Activated naive CD8-positive, alpha-beta T cell (primary cell): ENCODE results near the gene GPD1L.
"Not testable (repeated sequence)": the region's sequence is repeated elsewhere in the genome, so short reads cannot be mapped to it uniquely, and the experiment has no call there.

Source experiments
- H3K27ac Mint-ChIP-seq: one replicate; pipeline ENCODE4 v1.8.0; 2021; ENCODE audit warnings: mixed read lengths
- H3K27me3 Mint-ChIP-seq: one replicate; pipeline ENCODE4 v1.8.0; 2021; ENCODE audit warnings: mixed read lengths
- H3K36me3 Mint-ChIP-seq: one replicate; pipeline ENCODE4 v1.8.0; 2021; ENCODE audit warnings: mixed read lengths
- H3K4me1 Mint-ChIP-seq: one replicate; pipeline ENCODE4 v1.8.0; 2021; ENCODE audit warnings: low read depth, mixed read lengths
- H3K4me3 Mint-ChIP-seq: one replicate; pipeline ENCODE4 v1.8.0; 2021; ENCODE audit warnings: mild to moderate bottlenecking, mixed read lengths
- H3K9me3 Mint-ChIP-seq: one replicate; pipeline ENCODE4 v1.8.0; 2021; ENCODE audit warnings: low read depth, mixed read lengths

The GPD1L gene

DNA sequence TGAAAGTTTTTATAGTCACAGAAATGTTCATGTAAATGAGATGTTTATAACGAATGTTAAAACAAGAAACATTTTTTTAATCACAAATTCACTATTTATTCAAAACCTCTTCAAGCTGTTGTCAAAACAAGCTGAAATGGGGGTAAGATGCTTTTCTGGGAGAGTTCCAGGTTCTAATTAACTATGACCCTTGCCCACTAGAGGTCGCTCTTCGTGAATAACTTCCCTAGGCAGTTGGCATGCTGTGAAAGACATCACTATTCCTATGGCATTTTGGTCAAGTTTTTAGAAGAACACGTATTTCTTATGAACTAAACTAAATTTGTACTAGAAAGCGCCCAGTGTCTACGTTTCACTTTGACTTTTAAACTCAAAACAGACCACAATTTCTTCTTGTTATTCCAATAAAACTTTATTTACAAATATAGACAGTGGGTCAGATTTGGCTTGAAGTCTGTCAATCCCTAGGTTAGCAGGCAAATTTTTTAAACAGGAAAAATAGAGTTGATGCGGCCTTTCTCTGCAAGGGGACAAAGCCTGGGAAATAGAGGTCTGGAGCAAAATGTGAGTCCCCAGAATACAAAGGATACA is 69.3 kb downstream of the GPD1L start:
- no peaks in the 10 kb centered on the region for H3K27me3 Mint-ChIP-seq
- peaks cover 11% of the 10 kb centered on the region for H3K9me3 Mint-ChIP-seq
- H3K36me3 Mint-ChIP-seq: peaks cover 10% of the 10 kb centered on the region
- peaks cover 10% of the 10 kb centered on the region for H3K4me1 Mint-ChIP-seq
- H3K4me3 Mint-ChIP-seq: no peak overlapping the region
- H3K27ac Mint-ChIP-seq: no peak overlapping the region

DNA sequence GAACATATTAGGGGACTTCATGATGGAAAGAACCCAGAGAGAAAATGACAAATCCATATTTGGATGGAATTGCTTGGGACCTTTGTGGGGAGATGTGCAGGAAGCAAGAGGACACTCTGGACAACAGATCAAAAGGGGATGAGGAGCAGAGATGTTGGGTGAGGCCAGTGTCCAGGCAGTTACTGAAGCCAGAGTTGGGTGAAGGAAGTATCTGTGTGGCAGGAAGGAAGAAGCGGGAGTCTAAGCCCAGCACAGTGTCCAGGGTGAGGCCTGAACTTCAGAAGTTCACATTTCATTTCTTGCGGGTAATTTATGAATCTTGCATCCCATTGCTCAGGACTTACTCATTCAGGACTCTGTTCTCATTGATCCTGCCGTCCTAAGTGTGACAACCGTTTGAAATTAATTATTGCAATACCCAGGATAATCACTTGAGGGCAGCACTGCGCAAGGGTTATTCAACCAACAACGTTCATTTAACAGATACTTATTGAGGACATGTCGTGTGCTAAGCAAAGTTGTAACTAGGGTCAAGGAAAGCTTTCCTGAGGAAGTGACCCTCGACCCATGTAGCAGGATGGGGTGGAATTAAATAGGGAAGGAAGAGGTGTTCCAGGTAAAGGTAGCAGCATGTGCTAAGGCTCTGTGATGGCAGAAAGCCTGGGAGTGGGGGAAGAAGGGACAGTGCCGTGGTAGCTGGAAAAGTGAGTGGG is 70.7 kb downstream of the GPD1L start:
- peaks cover 4% of the 10 kb centered on the region for H3K36me3 Mint-ChIP-seq
- H3K4me1 Mint-ChIP-seq: peaks cover 10% of the 10 kb centered on the region
- H3K9me3 Mint-ChIP-seq: peaks cover 5% of the 10 kb centered on the region
- H3K27me3 Mint-ChIP-seq: no peaks in the 10 kb centered on the region
- peak overlapping the region; percentile 21 for H3K4me3 Mint-ChIP-seq
- peak overlapping the region; percentile 47 for H3K27ac Mint-ChIP-seq

DNA sequence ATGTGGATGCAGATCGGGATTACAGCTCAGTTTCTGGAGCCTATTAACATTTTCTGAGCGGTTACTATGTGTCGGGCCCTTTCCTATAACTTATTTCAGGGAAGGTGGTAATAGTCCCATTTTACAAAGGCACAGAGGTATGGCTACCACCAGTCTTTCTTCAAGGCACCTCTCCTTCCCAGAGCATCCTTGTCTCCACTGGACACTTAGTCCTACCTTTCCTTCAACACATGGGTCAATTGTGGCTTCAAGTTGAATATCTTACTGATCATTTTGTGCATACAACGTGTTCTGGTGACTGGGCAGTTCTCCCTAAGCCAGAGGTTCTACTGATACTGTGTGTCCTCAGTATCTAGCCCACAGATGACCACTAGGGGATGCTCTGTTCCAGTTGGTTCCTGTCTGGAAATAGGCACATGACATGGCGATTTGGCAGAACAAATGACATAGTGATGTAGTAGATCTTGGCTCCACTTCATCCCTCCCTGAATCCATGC is 71.3 kb downstream of the GPD1L start:
- Mint-ChIP-seq H3K4me3 (peak overlapping the region; percentile 39), H3K36me3 (no peaks in the 10 kb centered on the region), H3K27ac (no peak overlapping the region), H3K27me3 (no peaks in the 10 kb centered on the region), H3K4me1 (peaks cover 10% of the 10 kb centered on the region), H3K9me3 (no peaks in the 10 kb centered on the region)

- Mint-ChIP-seq H3K9me3 (no peaks in the 10 kb centered on the region), H3K27me3 (peaks cover 2% of the 10 kb centered on the region), H3K27ac (no peak overlapping the region), H3K4me1 (peaks cover 10% of the 10 kb centered on the region), H3K36me3 (no peaks in the 10 kb centered on the region), H3K4me3 (no peak overlapping the region)
Observed at GRCh38 chr3:32180141-32180784, 73.8 kb downstream of the GPD1L start.

GRCh38 chr3:32181365-32181764 is 74.9 kb downstream of the GPD1L start:
- H3K4me1 Mint-ChIP-seq: peaks cover 10% of the 10 kb centered on the region

DNA sequence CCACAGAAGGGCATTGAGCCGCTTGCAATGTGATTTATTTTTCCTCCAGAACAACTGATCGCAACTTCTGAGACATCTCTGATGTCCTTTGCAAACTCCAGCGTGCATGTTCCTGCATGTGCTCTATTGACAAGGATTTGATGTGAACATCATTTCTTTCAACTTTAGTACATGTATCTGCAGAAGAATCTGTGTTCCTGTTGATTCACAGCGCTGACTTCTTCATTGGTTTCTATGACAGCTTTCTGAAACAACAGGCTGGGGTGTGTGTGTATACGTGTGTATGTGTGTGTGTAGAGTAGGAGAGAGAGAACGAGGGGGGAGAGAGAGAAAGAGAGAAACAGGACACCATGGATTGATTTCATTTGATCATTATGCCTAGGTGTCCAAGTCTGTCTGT is 75.4 kb downstream of the GPD1L start:
- Mint-ChIP-seq H3K27ac (no peak overlapping the region), H3K27me3 (peaks cover 2% of the 10 kb centered on the region), H3K4me1 (peaks cover 10% of the 10 kb centered on the region), H3K4me3 (no peak overlapping the region), H3K36me3 (no peaks in the 10 kb centered on the region), H3K9me3 (no peaks in the 10 kb centered on the region)

More at GRCh38 chr3:32181365-32181764, 74.9 kb downstream of the GPD1L start:
- Mint-ChIP-seq H3K9me3 (no peaks in the 10 kb centered on the region), H3K36me3 (no peaks in the 10 kb centered on the region), H3K27me3 (peaks cover 2% of the 10 kb centered on the region), H3K27ac (no peak overlapping the region), H3K4me3 (no peak overlapping the region)

- H3K36me3 Mint-ChIP-seq: no peaks in the 10 kb centered on the region
- H3K27me3 Mint-ChIP-seq: peaks cover 6% of the 10 kb centered on the region
- H3K27ac Mint-ChIP-seq: no peak overlapping the region
- H3K4me1 Mint-ChIP-seq: no peaks in the 10 kb centered on the region
- no peak overlapping the region for H3K4me3 Mint-ChIP-seq
- no peaks in the 10 kb centered on the region for H3K9me3 Mint-ChIP-seq
Observed at GRCh38 chr3:32184187-32184730, 77.8 kb downstream of the GPD1L start.

DNA sequence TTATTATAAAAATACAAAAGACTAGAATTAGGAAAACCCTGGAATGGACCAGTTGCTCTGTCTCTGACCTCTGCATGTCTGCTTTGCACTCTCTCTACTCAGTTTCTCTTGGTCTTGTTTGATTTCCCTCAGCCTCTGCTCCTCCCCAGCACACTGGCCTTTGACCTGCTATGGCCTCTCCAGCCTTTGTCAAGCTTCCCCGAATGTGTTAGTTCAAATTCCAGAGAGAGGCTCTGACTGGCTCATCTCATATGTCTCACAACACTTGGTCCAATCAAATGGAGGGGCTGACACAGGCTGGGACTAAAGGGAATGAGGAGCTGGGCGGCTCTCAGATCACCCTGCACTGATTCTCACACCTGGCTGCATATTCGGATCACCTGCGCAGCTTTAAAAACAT is 79.7 kb downstream of the GPD1L start:
- H3K27ac Mint-ChIP-seq: no peak overlapping the region
- no peaks in the 10 kb centered on the region for H3K36me3 Mint-ChIP-seq
- H3K4me1 Mint-ChIP-seq: no peaks in the 10 kb centered on the region
- H3K4me3 Mint-ChIP-seq: no peak overlapping the region
- H3K27me3 Mint-ChIP-seq: peaks cover 9% of the 10 kb centered on the region
- H3K9me3 Mint-ChIP-seq: no peaks in the 10 kb centered on the region

DNA sequence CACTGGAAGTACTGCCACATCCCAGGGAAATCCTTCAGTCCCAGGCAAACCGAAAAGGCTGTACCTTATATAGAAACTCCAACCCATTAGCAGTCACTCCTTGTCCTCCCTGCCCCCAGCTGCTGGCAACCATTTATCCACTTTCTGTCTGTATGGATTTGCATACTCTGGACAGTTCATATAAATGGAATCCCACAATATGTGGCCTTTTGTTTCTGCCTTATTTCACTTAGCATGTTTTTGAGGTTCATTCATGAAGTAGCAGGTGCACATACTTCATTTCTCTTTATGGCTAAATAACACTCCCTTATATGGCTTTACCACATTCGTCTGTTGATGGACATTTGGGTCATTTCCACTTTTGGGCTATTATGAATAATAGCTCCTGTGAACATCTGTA is 80.5 kb downstream of the GPD1L start:
- H3K4me3 Mint-ChIP-seq: no peak overlapping the region
- H3K4me1 Mint-ChIP-seq: no peaks in the 10 kb centered on the region
- H3K36me3 Mint-ChIP-seq: no peaks in the 10 kb centered on the region
- no peak overlapping the region for H3K27ac Mint-ChIP-seq
- peaks cover 10% of the 10 kb centered on the region for H3K27me3 Mint-ChIP-seq
- H3K9me3 Mint-ChIP-seq: no peaks in the 10 kb centered on the region

DNA sequence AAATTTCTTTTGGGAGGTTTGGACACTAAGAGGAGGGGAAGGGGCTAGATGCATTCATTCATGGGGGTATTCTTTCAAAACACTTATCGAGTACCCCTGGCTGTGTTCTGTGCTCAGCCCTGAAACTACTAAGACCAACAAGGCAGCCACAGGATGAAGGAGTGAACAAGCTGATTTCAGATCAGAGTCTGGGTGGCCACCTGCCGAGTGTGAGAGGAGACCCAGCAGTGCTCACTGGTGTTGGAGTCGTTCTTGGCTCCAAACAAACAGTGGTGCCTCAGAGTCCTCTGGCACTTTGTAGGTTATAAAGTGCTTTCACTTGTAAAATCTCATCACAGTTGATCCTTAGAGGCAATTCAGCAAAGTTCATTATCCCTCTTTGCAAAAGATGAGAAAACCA is 83.3 kb downstream of the GPD1L start:
- peaks cover 8% of the 10 kb centered on the region for H3K27me3 Mint-ChIP-seq
- no peaks in the 10 kb centered on the region for H3K36me3 Mint-ChIP-seq
- H3K4me1 Mint-ChIP-seq: no peaks in the 10 kb centered on the region
- H3K27ac Mint-ChIP-seq: no peak overlapping the region
- H3K4me3 Mint-ChIP-seq: no peak overlapping the region
- H3K9me3 Mint-ChIP-seq: no peaks in the 10 kb centered on the region

GRCh38 chr3:32190556-32190955 is 84.1 kb downstream of the GPD1L start:
- H3K27ac Mint-ChIP-seq, H3K27me3 Mint-ChIP-seq, H3K4me1 Mint-ChIP-seq, H3K4me3 Mint-ChIP-seq, H3K9me3 Mint-ChIP-seq, H3K36me3 Mint-ChIP-seq: not testable (repeated sequence)

GRCh38 chr3:32193101-32193500 is 86.7 kb downstream of the GPD1L start:
- Mint-ChIP-seq H3K4me1 (no peaks in the 10 kb centered on the region), H3K27ac (no peak overlapping the region), H3K4me3 (no peak overlapping the region), H3K9me3 (no peaks in the 10 kb centered on the region), H3K36me3 (no peaks in the 10 kb centered on the region), H3K27me3 (peaks cover 6% of the 10 kb centered on the region)

DNA sequence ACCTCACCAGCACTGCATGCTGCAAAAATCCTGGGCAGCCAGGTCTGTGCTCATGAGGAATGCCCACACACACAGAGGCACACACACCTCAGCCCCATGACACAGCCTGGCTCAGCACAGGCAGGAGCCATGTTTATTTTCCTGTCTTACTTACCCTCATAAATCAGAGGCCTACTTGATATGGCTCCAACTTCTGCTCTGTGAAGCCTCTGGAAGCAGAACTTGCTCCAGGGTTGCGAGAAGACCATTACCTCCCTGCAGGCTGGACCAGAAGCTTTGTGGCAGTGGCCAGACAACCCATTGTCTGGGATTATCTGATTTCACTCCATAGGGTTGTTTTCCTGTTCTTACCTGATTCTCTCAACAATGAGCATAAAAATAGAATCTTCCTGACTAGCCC is 88.2 kb downstream of the GPD1L start:
- no peaks in the 10 kb centered on the region for H3K36me3 Mint-ChIP-seq
- H3K27ac Mint-ChIP-seq: no peak overlapping the region
- H3K27me3 Mint-ChIP-seq: peaks cover 4% of the 10 kb centered on the region
- H3K4me3 Mint-ChIP-seq: no peak overlapping the region
- H3K9me3 Mint-ChIP-seq: no peaks in the 10 kb centered on the region
- H3K4me1 Mint-ChIP-seq: no peaks in the 10 kb centered on the region

DNA sequence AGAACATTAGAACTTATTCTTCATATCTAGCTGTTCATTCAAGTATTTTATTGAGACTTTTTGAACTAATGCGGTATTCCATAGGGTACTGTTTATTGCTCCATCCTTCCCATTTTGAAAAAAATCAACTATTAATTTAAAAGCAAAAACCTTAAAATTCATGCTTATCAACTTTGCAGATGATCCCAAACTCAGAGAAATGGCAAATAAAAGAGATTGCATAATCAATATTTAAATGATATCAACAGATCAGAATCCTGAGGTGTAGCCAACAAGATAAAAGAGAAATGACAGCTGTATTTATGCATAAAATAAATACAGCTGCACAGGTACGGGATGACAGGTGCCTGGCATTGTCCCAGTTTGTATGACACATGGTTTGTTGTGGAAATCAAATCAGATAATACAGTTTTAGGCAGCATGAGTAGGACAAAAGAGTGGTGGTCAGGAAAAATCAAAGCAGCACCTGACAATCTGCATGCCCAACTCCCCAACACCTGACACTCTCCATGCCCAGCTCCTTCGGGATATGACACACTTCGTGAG is 89.6 kb downstream of the GPD1L start:
- Mint-ChIP-seq H3K9me3 (no peaks in the 10 kb centered on the region), H3K27ac (no peak overlapping the region), H3K4me1 (no peaks in the 10 kb centered on the region), H3K36me3 (no peaks in the 10 kb centered on the region), H3K4me3 (no peak overlapping the region), H3K27me3 (peaks cover 2% of the 10 kb centered on the region)

DNA sequence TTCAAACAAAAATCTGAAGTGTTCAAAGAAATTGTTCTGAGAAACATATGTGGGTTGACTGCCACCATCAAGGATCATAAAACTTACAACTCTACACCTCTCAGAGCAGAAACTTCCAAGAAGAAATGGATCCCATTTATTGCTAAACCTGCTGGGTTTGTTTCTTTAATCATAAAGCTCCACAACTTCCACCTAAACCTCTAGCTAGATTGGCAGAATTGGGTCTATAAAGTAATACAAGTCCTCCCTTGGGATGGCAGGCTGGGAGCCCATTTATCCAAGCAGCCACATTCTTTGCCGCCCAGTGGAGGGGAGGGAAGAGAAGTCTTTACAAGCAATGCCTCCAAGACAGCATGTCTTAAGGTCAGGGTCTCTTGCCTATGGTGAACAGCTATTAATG is 91.6 kb downstream of the GPD1L start:
- H3K9me3 Mint-ChIP-seq: no peaks in the 10 kb centered on the region
- H3K4me3 Mint-ChIP-seq: no peak overlapping the region
- H3K36me3 Mint-ChIP-seq: no peaks in the 10 kb centered on the region
- H3K27me3 Mint-ChIP-seq: peaks cover 2% of the 10 kb centered on the region
- H3K27ac Mint-ChIP-seq: no peak overlapping the region
- H3K4me1 Mint-ChIP-seq: no peaks in the 10 kb centered on the region
